GM18519 (cell line): ENCODE data around the gene PLXNA4.

Source experiments
- ATAC-seq: cut with Tn5 transposase; IDR thresholded peaks from one replicate; pipeline ENCODE4 v1.9.1; 2021; ENCODE audit warnings: mild to moderate bottlenecking, moderate library complexity; ENCODE audit not compliant: unreplicated experiment, low FRiP score

Gene PLXNA4

DNA sequence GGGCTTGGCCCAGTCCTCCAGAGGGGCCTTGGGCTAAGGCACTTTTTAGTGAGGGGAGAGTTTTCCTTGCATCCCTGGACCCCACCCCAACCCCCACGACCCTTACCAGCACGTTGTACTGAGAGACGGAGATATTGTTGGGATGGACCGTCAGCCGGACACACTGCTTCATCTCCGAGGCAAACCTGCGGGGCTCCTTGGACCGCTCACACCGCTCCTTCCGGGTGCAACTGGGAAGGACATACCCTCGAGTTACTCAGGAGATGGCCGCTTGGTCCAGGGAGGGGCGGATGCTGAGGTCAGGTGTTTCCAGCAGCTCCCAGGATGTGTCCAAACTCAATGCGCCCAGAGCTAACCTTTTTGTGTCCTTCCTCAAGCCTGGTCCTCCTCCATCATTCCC, 348.0 kb downstream of the PLXNA4 start:
- no peak for ATAC-seq

DNA sequence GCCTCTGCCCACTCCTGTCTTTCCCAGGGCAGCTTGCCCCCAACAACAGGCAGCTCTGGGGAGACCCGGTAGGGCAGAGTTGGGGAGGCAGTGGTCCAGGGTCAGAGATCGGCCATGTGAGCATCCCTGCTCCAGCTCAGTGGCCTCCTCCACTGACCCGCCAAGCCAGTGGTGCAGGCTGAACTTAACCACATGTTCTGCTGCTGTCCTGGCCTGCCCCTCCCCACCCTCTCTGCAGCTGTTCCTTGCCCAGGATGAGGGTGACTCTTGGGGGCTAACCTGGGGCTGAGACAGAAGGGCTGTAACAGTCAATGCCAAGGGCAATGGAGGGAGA, 349.3 kb downstream of the PLXNA4 start:
- no peak for ATAC-seq

DNA sequence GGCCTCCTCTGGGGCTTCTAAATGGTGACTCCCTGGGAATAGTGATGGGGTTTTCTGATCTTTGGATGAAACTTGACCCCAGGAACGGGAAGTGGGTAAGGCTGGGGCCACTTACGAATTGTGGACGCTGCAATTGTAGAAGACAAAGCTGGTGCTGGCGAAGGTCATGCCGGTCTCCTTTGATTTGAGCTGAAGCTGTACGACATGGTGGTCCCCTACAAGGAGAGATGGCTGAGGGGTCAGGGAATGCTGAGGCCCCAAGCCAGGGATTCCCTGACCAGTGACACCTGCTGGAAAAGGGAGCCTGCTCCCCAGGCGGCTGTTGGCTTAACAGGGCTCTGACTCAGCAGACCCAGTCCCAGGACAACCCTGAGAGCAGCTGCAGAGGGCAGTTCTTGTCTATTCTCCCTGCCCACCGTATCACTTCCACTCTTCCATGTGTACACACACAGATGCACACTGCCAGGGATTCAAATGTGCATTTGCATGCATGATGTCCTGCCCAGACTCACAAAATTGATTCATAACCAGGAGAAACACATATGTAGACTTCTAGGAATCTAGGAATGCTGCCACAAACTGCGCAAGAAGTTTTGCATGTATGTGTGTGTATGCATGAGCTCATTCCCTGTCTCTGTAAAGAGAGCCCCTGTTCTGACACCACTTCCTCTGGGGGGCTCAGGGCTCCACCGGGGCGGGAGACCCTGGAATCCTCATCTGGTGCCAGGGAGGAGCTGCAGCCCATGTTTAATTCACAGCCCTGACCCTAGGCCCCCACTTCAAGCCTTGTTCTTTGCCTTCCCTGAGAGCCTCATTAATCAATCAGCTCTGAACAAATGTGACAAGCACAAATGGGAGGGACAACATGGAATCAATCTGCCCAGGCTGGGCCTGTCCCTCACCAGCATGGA, 350.0 kb downstream of the PLXNA4 start:
- ATAC-seq = no peak

DNA sequence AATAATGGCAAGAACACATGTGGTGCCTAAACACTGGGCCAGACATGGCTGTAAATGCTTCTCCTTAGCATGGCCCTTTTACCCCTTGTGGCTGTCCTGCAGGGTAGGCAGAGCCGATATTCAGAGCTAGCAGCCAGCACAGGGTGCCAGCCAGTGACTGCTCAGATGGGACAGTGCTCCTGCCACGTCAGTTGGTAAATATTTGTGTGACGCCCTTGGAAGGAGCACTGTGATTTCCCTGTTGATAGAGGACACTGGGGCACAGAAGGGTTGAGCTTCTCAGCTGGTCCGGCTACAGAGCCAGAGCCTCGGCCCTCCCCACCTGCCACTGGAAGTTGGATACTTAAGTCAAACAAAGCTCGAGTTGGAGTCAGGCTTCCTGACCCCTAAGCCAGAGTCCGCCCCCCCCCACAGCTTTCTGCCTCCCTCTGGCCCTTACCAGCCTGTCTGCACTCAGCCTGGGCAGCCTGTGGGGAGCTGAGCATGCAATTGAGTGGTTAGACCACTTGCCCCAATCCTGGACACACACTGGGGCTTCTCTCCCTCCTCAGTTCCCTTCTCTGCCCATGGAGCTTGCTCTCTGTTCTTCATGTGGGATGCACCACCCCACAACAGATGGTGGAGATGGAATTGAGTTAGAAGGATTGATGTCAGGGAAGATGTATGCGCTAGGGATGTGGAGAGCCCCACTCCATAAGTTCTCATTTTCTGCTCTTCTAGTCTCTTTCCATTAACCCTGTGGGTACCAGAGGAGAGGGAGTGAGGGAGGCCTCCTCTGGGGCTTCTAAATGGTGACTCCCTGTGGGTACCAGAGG, 350.8 kb downstream of the PLXNA4 start:
- no peak for ATAC-seq

DNA sequence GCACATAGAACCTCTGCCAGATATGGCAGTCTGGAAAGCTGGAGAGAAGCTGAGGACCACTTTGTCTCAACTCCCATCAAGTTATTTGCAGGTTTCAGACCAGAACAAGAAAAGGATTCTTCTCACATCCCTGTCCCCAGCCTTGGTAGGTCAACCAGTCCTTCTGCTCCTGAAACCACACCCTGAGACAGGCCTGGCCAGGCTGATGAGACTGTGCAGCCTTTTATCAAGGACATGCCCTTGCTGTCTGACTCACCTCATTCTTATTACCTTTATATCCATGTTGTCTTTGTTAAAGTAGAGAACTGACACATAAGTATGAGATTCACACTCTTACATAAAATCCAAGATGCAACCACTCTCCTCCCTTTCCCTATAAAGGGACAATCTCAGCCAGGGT, 354.9 kb downstream of the PLXNA4 start:
- ATAC-seq = no peak

DNA sequence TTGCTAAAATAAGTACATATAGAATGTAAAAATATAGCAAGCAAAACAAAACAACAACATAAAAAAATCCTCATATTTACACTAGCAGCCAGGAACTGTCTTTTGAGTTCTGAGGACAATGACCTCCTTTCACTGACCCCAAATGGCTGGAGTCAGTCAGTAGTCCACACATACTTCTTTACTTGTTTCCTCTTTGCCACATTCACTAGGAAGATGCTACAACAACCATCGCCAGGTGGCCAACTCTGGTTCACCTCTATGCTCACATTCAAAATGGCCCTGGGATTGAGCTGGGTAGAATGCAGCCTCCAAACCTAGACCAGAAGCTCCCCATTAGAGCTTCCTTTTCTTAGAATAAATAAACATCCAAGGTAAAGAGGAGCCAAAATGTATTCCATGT, 356.2 kb downstream of the PLXNA4 start:
- ATAC-seq = no peak

DNA sequence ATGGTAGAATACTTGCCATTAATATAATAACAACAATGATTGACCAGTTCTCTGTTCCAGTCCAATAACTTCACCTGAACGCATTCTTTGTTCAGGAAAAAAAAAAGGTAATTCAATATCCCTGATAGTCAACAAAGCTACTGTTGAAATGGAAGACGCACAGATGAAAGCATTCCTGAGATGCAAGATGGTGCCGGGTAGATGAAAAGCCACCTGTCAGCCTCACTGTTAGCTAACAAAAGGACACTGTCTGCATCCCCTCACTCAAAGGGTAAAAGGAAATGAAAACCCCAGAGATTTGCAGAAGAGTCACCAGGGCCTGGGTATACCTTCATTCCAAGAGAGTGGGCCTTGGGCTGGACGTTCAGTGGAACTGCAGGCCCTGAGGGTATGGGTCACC, 357.4 kb downstream of the PLXNA4 start:
- no peak for ATAC-seq

DNA sequence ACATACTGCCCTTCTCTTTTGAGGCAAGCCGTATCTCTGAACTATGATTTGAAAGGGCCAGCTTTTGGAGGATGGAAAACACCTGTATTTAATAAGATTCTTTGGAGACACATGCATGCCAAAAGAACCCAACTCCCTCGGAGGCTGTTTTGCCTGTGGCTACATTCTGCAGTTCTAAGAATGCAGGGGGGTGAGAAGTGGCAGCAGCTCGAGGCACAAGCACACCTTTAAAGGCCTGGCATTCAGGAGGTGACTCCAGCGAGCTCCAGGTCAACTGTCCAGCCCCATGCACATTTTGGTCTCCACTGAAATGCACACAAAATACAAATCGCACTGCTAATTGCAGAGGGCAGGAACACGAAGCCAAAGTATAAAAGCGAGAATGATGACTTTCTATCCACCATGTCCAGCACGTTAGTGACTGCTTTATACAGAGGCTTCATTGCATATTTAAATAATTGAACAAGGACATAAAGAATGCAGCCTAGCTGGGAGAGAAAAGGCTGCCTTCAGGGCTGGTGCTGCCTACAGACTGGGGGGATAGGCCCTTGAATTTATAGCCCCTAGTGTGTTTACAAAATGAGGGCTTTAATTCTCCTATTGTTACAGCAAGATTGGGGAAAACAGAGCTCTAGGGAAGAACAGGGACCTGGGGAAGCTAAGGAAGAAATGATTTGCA, 359.3 kb downstream of the PLXNA4 start:
- no peak for ATAC-seq

DNA sequence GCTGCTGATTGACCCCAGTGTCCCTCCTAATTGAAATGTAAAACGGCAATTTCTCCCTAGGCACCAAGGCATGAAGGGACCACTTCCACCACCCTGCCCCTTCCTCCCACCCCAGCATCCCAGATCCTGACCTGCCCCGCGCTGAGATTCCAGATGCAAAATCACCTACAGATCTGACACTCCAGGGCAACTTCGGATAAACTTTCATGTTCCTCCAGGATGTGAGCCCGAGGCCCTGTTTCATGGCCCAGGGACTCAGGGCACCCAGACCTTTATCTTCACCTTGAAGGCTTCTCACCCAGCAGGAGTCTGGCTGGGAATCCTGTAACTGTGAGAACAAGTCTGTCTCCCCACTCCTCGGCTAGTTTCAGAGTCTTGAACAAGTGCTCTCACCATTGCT, 361.8 kb downstream of the PLXNA4 start:
- no peak for ATAC-seq

DNA sequence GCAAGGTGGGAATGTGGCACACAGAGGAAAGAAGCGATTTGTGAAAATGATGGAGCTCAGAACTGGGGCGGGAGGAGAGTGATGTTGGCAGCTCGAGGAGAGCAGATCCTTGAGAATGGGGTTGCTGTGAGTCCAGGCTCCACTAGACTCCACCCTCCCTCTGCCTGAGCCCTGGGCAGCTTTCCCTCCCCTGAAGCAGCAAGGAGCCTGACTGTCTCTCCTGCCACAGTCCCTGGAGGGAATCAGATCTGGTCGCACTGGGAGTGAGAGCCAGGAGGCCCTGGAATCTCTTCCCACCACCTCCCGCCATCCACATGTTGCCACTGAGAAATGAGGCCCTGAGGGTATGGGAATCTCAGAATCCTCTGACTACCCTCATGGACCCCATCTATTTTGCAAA, 362.7 kb downstream of the PLXNA4 start:
- ATAC-seq = no peak

DNA sequence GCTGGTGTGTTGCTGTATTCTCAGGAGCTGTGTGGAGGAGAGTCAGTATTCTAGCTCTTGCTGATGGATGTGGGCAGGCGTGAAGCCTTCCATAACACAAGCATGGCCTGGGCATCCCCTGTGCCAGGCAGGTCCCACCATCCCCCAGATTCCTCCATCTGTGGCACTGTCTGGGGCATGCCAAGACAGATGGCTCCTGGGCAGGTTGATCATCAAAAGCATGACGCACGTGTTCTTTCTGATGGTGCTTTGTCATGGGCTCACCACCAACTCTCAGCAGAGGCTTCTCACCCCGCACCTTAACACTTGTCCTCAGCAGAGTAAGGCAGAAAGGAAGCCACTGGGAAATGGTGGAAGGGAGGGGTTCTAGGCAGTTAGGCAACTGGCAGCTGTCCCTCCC, 364.3 kb downstream of the PLXNA4 start:
- ATAC-seq = no peak

DNA sequence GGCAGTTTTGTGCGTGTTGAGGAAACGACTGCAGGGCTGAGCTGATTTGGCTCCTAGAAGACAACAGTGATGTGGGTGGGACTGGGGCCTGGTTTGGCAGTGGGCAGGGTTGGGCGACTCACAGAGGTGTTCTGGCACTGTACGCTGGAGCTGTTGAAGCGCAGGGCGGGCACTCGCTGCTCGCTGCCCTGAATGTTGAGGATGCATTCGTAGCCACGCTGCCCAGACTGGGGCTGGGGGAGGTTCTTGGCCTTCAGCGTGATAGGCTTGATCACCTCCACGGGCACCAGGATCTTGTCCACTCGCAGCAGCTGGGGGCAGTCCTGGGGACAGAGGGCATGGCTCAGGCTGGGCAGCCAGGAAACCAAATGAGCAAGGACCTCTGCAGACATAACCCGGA, 365.4 kb downstream of the PLXNA4 start:
- ATAC-seq = no peak

DNA sequence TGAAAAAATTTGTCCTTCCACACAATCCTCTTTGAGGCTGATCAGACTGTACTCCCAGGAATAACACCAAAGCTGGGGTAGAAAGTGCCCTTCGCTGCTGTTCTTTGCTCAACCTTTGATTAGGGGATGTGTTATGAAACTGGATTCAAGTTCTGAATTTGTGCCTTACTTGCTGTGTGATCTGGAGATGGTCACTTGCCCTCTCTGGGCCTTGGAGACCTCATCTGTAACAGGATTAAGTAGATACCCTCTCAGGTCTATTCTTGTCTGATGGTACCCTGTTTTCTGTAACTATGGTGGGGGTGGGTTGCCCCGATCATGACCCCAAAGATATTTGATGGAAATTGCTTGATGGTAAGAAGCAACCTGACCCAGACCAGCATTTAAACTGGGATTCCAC, 368.5 kb downstream of the PLXNA4 start:
- ATAC-seq = no peak

DNA sequence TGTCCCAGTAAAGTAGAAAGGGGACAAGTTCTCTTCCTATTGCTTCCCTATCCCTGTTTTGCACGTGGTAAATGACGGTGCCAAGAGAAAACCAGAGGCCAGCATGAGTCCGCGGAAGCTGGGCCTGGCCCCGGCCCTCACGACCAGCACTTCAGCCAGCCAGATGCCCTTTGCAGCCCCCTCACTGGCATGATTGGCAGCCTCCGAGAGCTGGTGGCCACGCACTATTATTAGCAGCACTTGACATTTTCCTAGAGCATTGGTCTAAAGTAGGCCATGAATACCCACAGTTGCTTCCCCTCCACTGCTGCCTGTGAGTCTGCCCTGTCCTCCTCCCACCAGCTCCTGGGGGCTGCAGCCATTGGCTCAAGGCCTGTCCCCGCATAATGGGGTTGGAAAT, 369.1 kb downstream of the PLXNA4 start:
- ATAC-seq = no peak

DNA sequence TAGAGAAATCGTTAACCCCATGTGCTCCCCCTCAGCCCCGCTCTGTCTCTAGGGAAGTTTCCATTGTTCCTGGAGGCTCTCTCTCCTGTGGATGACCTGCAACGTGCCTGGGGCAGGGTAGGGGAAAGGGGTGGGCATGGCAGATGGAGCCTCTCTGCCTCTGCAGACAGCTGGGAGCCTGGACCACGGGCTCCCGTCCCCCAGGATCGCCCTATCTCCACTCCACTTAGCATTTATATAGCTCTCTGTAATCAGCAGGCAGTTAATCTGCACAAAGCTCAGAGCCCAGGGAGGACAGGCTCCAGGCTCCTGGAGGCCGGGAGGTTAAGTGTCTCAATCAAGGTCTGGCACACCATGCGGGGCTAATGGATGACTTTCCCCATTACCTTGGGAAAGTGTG, 369.7 kb downstream of the PLXNA4 start:
- no peak for ATAC-seq

DNA sequence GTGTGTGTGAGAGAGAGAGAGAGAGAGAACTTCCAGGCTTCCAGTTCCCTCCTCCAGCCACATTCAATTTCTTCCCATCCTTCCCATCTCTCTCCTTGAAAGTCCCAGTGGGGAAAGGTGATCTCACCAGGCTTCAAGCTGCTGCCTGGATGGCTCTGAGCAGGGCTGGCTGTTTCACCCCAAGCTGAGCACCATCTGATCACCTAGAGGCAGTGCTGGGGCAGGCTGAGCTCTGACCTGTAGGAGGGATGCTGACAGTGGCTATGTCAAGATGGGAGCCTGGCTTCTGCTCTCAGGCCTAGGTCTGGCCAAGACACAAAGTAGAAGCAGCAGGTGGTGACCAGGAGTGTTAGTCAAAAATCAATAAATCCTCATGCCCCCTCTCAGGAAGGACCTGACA, 370.8 kb downstream of the PLXNA4 start:
- ATAC-seq = no peak

DNA sequence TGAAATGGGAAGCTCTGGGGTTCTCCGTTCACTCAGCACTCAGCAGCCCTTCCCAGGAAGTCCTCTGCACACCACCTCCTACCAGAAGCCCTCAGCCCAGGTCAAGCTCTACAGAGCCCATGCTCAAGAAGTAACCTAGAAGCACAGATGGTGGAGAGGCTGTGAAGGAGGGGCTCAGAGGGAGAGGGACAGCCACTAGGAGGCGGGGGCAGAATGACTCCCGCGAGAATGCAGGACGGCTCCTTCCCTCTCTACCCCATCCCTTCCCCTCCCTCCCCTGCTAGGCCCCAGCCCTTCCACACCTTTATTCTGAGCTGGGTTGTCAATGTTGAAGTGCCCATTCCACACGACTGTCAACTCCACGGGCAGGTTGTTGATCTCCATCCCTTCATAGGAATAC, 373.2 kb downstream of the PLXNA4 start:
- ATAC-seq = no peak

DNA sequence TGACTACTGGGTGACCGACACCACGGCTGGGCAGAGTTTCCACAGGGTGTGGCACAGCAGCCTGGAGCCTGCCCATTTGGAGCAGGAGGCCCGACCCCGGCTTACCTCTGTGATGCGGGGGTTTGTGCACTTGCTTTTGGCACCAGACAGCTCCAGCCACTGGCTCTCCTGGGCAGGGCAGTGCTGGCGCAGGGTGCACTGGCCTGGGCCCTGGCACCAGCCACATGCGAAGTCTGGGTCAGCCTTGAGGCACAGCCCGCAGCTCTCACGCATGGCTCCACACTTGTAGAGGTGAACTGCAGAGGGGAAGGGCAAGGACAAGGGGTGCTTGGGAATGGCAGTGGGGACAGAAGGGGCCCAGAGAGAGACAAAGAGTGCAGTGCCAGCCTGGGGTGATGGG, 373.7 kb downstream of the PLXNA4 start:
- no peak for ATAC-seq

DNA sequence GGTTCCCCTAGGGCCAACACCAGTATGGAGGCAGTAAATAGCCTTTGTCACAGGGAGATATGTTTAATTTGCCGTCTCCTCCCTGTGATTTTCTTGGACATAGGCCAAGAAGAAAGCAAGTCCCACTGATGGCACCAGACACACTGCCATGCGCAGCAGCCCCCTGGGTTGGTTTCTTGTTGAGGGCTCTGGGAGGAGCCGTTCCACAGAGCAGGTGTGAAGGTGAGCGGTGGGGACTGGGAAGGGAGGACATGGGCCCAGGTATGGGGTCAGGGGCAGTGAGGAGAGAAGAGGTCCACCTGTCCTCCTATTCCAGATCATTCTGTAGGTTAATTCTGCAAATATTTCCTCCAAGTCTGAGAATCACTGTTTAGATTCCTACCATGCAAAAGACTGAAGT, 376.1 kb downstream of the PLXNA4 start:
- ATAC-seq = no peak

DNA sequence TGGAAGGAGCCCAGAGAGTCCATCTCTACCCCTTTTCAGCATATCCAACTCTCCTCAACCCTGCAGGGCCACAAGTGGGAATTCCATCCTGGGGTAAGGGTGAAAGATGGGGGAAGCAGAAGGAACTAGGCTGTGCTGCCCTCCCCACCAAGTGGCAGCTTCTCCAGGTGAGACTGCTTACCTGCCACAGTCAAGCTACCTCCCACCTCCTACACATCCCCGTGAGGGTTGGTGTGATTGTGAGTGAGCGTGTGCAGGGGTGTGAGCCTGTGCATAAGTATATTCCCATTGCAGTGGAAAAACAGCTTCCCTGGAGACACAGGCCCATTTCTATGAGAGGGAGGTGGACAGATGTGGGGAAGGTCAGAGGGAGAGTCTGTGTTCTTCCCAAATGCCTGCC, 376.6 kb downstream of the PLXNA4 start:
- no peak for ATAC-seq

DNA sequence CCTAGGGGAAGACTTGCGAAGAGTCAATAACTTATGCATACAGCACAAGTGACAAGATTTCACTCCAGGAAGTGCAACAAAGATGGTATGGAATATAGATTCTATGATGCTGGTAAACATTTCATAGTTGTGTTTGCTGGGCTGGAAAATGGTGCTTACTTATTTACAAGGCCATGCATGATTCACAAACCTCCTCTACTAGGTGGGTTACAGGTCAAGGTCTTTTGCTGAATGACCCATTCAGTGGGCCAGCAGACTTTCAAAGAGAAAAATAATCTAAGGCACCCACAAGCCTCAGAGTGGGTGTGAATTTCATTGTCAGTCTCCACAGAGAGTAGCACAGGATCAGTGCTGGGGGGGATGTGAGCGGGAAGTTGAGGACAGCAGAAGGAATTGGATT, 378.5 kb downstream of the PLXNA4 start:
- ATAC-seq = no peak
